ENCODE data around the gene NOL12. TPM values are rescaled to one million over a fixed set of nuclear protein-coding genes. Genes with fewer than 3 reads are reported as not detected.

NOL12 gene
- total RNA-seq, 1 experiment from 2014 or later, result 32.7 TPM

- H3K4me1 ChIP-seq (ENCODE audit: control insufficient read depth, insufficient read depth, low read length), result no peaks in the 10 kb centered on the region
- H3K27me3 ChIP-seq (ENCODE audit: control insufficient read depth, insufficient read depth, low read length), result no peaks in the 10 kb centered on the region
- H3K36me3 ChIP-seq (ENCODE audit: control insufficient read depth, insufficient read depth, low read length), result no peaks in the 10 kb centered on the region
- BruUV-seq (replicated peaks), result no TSS peak
- DNase-seq (ENCODE audit: low read depth, low spot score), result no peak
- in situ Hi-C loops (cut with HindIII; ENCODE audit: low pct_unique_long_range_greater_than_20kb, low sequenced_read_pairs), result no loop called here
- ATAC-seq, result no peak
- POLR2A ChIA-PET, result interaction anchor here (0.5 kb wide), 1 partner anchor 10 kb away, joined by 6 read pairs; no protein-coding TSS in a partner anchor
- H3K9me3 ChIP-seq (ENCODE audit: control insufficient read depth, insufficient read depth, low read depth, low read length), result no peaks in the 10 kb centered on the region
- TF ChIP-seq CTCF (IDR thresholded peaks at IDR 0.05), result no peak
- no peak for TF ChIP-seq TCF7L2 (IDR thresholded peaks at IDR 0.05; ENCODE audit: low read depth, low read length)
- TF ChIP-seq SIN3A (IDR thresholded peaks at IDR 0.05; ENCODE audit: borderline replicate concordance, insufficient read depth, low read depth, low read length), result no peak
- no peak for TF ChIP-seq REST (IDR thresholded peaks at IDR 0.05; ENCODE audit: insufficient read depth in 1 of 2, low read depth in 2 of 2, low read length in 1 of 2)
- no peak for TF ChIP-seq POLR2AphosphoS5 (IDR thresholded peaks at IDR 0.05; ENCODE audit: low read depth, low read length)
- intact Hi-C loops (cut with micrococcal nuclease; ENCODE audit: unreplicated experiment), result no loop called here
- no peak overlapping the region for H3K4me3 ChIP-seq (ENCODE audit: low read depth in 2 of 2, low read length in 2 of 2)
- no peak overlapping the region for H3K27ac ChIP-seq (ENCODE audit: low read length)
- CTCF ChIA-PET, result no interaction called here
These were observed 16.6 kb upstream of the NOL12 start for GRCh38 chr22:37669586-37669985.

- TF ChIP-seq SIN3A (IDR thresholded peaks at IDR 0.05; ENCODE audit: borderline replicate concordance, insufficient read depth, low read depth, low read length) (no peak), REST (IDR thresholded peaks at IDR 0.05; ENCODE audit: insufficient read depth in 1 of 2, low read depth in 2 of 2, low read length in 1 of 2) (no peak), CTCF (IDR thresholded peaks at IDR 0.05) (no peak), POLR2AphosphoS5 (IDR thresholded peaks at IDR 0.05; ENCODE audit: low read depth, low read length) (no peak), TCF7L2 (IDR thresholded peaks at IDR 0.05; ENCODE audit: low read depth, low read length) (no peak)
- intact Hi-C loops (cut with micrococcal nuclease; ENCODE audit: unreplicated experiment) (no loop called here), in situ Hi-C loops (cut with HindIII; ENCODE audit: low pct_unique_long_range_greater_than_20kb, low sequenced_read_pairs) (no loop called here)
- DNase-seq (ENCODE audit: low read depth, low spot score) (no peak), ATAC-seq (no peak)
- CTCF ChIA-PET, result no interaction called here
- no peak overlapping the region for H3K4me3 ChIP-seq (ENCODE audit: low read depth in 2 of 2, low read length in 2 of 2)
- no peaks in the 10 kb centered on the region for H3K36me3 ChIP-seq (ENCODE audit: control insufficient read depth, insufficient read depth, low read length)
- BruUV-seq (replicated peaks), result no TSS peak
- H3K27me3 ChIP-seq (ENCODE audit: control insufficient read depth, insufficient read depth, low read length), result no peaks in the 10 kb centered on the region
- POLR2A ChIA-PET, result no interaction called here
- H3K4me1 ChIP-seq (ENCODE audit: control insufficient read depth, insufficient read depth, low read length), result peaks cover under 1% of the 10 kb centered on the region; the same call in 1 of the 2 replicates
- no peak overlapping the region for H3K27ac ChIP-seq (ENCODE audit: low read length)
- H3K9me3 ChIP-seq (ENCODE audit: control insufficient read depth, insufficient read depth, low read depth, low read length), result no peaks in the 10 kb centered on the region
These were observed 13.8 kb upstream of the NOL12 start for GRCh38 chr22:37672206-37672919.

All from Panc1 (cell line).